ENCODE results near the gene EXOC3L4. TPM values are rescaled to one million over a fixed set of nuclear protein-coding genes. Genes with fewer than 3 reads are reported as not detected.
A peak's percentile ranks its signal among the peaks of the same experiment; 100 is the strongest.

Gene EXOC3L4
- total and polyA plus RNA-seq, 2 of the 8 experiments (the other 6 are each of a cell fraction or from before 2014, with no cell fraction given), result 0.45 to 0.57 TPM

DNA sequence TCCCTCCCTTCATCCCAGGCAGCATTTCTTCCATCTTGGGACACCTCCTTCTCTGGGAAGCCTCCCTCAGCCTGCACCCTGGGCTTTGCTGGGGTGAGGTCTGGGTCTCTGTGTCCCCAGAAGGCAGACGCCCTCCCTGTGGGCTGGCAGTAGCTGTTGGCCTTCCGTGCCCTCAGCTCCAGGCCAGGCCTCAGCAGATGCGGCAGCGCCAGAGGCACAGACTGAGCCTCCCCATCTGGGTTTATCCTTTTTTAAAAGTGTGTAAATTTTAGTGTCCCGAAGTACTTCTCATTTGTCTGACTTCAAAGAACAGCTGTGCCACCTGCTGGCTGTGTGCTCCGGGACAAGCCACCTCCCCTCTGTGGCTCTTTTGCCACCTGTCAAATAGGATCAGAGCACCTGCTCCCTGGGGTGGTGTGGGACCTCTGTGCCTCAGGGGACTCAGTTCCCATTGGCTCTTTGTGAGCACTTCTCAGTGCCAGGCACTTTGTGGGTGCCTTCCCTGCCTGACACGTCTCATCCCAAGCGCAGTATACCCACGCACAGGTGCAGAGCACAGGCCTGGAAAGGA is 11.1 kb downstream of the EXOC3L4 start:
- H2BK5ac ChIP-seq (ENCODE audit: low read depth, low read length), result peak overlapping the region; percentile 81; the same call in 1 of the 2 replicates
- H3K27me3 ChIP-seq (replicated peaks in 1 of 4; ENCODE audit: control insufficient read depth in 3 of 4, extremely low read depth in 1 of 4, insufficient read depth in 3 of 4, low read length in 3 of 4), result peaks cover 7 to 45% (median 34%) of the 10 kb centered on the region in 4 experiments
- no peak overlapping the region for H3K27ac ChIP-seq (ENCODE audit: low read depth, low read length)
- peak overlapping the region; percentile 90 for H2BK15ac ChIP-seq (ENCODE audit: low read length)
- no peak overlapping the region for H2AFZ ChIP-seq (ENCODE audit: low read length)
- H3K79me1 ChIP-seq (ENCODE audit: low read depth, low read length), result no peaks in the 10 kb centered on the region
- H4K91ac ChIP-seq (replicated peaks; ENCODE audit: insufficient read length, low read length), result peak overlapping the region; percentile 95
- no peak overlapping the region for H3K4me3 ChIP-seq (ENCODE audit: extremely low read depth in 1 of 4, insufficient read depth in 2 of 4, low read depth in 3 of 4, low read length in 4 of 4)
- ChIA-PET CTCF (ENCODE audit: partially characterized antibody) (interaction anchor here (0.6 to 10.4 kb wide), 58 partner anchors 9 to 723 kb away, joined by 3 to 276 read pairs (median 6); partner anchors contain the start of genes EXOC3L4, LBHD2 and TNFAIP2), POLR2A (ENCODE audit: partially characterized antibody) (interaction anchor here (0.6 to 2.5 kb wide), 8 partner anchors 12 to 404 kb away, joined by 3 to 14 read pairs (median 4); partner anchors contain the start of gene EIF5)
- 80% methylated on average over 9 of the region's 9 CpGs; no CpG with 5 or more reads in 1 of the 2 experiments for WGBS, 2 experiments (ENCODE audit: extremely low coverage in 1 of 2, insufficient coverage in 1 of 2, insufficient read length in 1 of 2, insufficient replicate concordance in 2 of 2, low coverage in 1 of 2, low lambda C conversion rate in 2 of 2, missing lambda C conversion rate in 1 of 2)
- H3K18ac ChIP-seq (ENCODE audit: extremely low read depth, low read length), result no peak overlapping the region
- H3K9ac ChIP-seq (replicated peaks in 1 of 4; ENCODE audit: extremely low read depth in 1 of 4, low read depth in 3 of 4, low read length in 3 of 4), result no peak overlapping the region
- no peaks in the 10 kb centered on the region for H3K79me2 ChIP-seq (ENCODE audit: control insufficient read depth in 1 of 2, insufficient read depth in 2 of 2, low read length in 2 of 2)
- H3K4me2 ChIP-seq (ENCODE audit: insufficient read depth in 1 of 2, low read depth in 2 of 2, low read length in 2 of 2), result no peak overlapping the region; a peak in 1 of 4 replicates
- no peak overlapping the region for H3K14ac ChIP-seq (ENCODE audit: insufficient read length)
- peak overlapping the region; percentile 65; the same call in 1 of the 2 replicates for H2AK5ac ChIP-seq (ENCODE audit: low read depth, low read length)
- H2BK20ac ChIP-seq (ENCODE audit: low read length), result peak overlapping the region; percentile 53; the same call in 1 of the 2 replicates
- no peak overlapping the region; the same call in 1 of the 2 replicates for H4K8ac ChIP-seq (ENCODE audit: extremely low read depth, insufficient read depth, low read length)
- no peak overlapping the region for H4K5ac ChIP-seq (ENCODE audit: insufficient read length, low read depth, low read length)
- H3K9me3 ChIP-seq (ENCODE audit: insufficient read depth in 2 of 2, low read depth in 1 of 2, low read length in 1 of 2), result no peaks in the 10 kb centered on the region
- H2BK120ac ChIP-seq (replicated peaks; ENCODE audit: low read depth, low read length), result no peak overlapping the region
- H2BK12ac ChIP-seq (ENCODE audit: low read depth, low read length), result peak overlapping the region; percentile 91; the same call in 1 of the 2 replicates
- DNase-seq (ENCODE audit: low read depth in 1 of 2, low spot score in 2 of 2) (no peak), FAIRE-seq (no peak)
- H3K23me2 ChIP-seq (ENCODE audit: low read depth, low read length), result peaks cover 3% of the 10 kb centered on the region; the same call in 1 of the 2 replicates
- peaks cover 0 to 3% of the 10 kb centered on the region in 2 experiments for H4K20me1 ChIP-seq (replicated peaks in 1 of 2; ENCODE audit: control insufficient read depth in 1 of 2, insufficient read depth in 2 of 2, low read length in 2 of 2)
- no peak overlapping the region for H3K4ac ChIP-seq (replicated peaks; ENCODE audit: insufficient read length, low read depth, low read length)
- no peaks in the 10 kb centered on the region for H3K36me3 ChIP-seq (ENCODE audit: control insufficient read depth in 2 of 4, insufficient read depth in 4 of 4, low read length in 3 of 4)
- no peak overlapping the region for H3K23ac ChIP-seq (ENCODE audit: insufficient read length)
- H3K56ac ChIP-seq (replicated peaks; ENCODE audit: insufficient read length, low read depth, low read length), result no peak overlapping the region
- H3K4me1 ChIP-seq (replicated peaks in 1 of 4; ENCODE audit: control insufficient read depth in 3 of 4, insufficient read depth in 4 of 4, low read length in 3 of 4), result peaks cover 10 to 31% (median 25%) of the 10 kb centered on the region in 4 experiments
- TF ChIP-seq EP300 (IDR thresholded peaks at IDR 0.05; ENCODE audit: borderline replicate concordance in 1 of 2, low read depth in 2 of 2, low read length in 2 of 2), result no peak
- TF ChIP-seq SP4 (IDR thresholded peaks at IDR 0.05; ENCODE audit: low read length), result no peak
- TF ChIP-seq, protein P1, sequence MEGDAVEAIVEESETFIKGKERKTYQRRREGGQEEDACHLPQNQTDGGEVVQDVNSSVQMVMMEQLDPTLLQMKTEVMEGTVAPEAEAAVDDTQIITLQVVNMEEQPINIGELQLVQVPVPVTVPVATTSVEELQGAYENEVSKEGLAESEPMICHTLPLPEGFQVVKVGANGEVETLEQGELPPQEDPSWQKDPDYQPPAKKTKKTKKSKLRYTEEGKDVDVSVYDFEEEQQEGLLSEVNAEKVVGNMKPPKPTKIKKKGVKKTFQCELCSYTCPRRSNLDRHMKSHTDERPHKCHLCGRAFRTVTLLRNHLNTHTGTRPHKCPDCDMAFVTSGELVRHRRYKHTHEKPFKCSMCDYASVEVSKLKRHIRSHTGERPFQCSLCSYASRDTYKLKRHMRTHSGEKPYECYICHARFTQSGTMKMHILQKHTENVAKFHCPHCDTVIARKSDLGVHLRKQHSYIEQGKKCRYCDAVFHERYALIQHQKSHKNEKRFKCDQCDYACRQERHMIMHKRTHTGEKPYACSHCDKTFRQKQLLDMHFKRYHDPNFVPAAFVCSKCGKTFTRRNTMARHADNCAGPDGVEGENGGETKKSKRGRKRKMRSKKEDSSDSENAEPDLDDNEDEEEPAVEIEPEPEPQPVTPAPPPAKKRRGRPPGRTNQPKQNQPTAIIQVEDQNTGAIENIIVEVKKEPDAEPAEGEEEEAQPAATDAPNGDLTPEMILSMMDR (IDR thresholded peaks at IDR 0.05; ENCODE audit: control extremely low read depth in 1 of 3, insufficient read depth in 1 of 3, low read depth in 1 of 3, low read length in 3 of 3), result no peak
- TF ChIP-seq SIN3A (conservative IDR thresholded peaks at IDR 0.05 in 1 of 2, IDR thresholded peaks at IDR 0.05 in 1 of 2; ENCODE audit: low read depth in 1 of 2, low read length in 2 of 2), result no peak
- no peak for TF ChIP-seq CHD1 (IDR thresholded peaks at IDR 0.05; ENCODE audit: low read depth, low read length)
- TF ChIP-seq, protein P2, sequence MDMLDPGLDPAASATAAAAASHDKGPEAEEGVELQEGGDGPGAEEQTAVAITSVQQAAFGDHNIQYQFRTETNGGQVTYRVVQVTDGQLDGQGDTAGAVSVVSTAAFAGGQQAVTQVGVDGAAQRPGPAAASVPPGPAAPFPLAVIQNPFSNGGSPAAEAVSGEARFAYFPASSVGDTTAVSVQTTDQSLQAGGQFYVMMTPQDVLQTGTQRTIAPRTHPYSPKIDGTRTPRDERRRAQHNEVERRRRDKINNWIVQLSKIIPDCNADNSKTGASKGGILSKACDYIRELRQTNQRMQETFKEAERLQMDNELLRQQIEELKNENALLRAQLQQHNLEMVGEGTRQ (IDR thresholded peaks at IDR 0.05; ENCODE audit: low read length), result no peak
- no peak for TF ChIP-seq RNF2 (IDR thresholded peaks at IDR 0.05; ENCODE audit: borderline replicate concordance, low read depth, low read length, missing control alignments, poor library complexity, severe bottlenecking)

All from H1 (cell line).